ENCODE data around the gene BCAR1.

DNA sequence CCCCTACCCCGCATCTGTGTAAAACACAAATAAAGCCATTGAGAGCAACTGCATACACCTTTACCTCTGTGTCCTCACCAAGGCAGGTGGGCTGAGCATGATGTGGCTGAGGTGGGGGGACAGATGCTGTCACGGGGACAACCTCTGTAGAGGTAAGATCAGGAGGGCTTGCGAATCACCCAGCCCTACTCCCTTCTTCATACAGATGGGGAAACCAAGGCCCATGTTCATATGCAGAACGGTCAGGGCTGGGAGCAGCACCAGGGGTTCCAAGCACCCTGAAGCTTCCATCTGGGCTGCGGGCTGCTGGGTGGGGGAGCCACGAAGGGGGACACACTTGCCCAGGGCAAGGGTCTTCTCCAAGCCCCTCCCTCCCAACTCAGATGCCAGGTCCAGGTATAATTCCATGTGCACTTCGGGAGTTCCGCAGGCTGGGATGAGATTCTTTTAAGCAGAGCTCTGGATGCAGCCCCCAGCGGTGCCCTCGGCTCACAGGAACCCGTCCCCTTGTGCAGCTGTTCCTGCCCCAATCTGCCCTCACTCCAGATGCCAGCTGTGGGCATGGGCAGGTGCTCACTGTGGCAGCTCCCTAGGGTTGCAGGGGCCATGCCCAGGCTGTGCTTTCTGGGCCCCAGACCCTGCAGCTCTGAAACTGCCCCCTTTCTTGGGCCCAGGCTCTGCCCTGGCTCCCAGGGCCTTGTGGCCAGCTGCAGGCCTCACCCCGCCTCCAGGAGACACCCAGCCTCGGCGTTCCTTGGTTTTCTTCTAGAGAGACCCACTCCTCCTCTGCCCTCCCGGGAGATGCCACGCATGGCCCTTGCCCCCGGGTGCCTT is 23.1 kb downstream of the BCAR1 start:
- TF ChIP-seq, protein P1, sequence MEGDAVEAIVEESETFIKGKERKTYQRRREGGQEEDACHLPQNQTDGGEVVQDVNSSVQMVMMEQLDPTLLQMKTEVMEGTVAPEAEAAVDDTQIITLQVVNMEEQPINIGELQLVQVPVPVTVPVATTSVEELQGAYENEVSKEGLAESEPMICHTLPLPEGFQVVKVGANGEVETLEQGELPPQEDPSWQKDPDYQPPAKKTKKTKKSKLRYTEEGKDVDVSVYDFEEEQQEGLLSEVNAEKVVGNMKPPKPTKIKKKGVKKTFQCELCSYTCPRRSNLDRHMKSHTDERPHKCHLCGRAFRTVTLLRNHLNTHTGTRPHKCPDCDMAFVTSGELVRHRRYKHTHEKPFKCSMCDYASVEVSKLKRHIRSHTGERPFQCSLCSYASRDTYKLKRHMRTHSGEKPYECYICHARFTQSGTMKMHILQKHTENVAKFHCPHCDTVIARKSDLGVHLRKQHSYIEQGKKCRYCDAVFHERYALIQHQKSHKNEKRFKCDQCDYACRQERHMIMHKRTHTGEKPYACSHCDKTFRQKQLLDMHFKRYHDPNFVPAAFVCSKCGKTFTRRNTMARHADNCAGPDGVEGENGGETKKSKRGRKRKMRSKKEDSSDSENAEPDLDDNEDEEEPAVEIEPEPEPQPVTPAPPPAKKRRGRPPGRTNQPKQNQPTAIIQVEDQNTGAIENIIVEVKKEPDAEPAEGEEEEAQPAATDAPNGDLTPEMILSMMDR (IDR thresholded peaks at IDR 0.05), result no peak
- TF ChIP-seq ZFX (IDR thresholded peaks at IDR 0.05; ENCODE audit: borderline replicate concordance), result no peak

Measured in 22Rv1 (cell line).